GM12878 (cell line): ENCODE data around the gene SGMS1.

Experiments
- ATF2 ChIP-seq: IDR thresholded peaks from 2 replicates; pipeline ENCODE4 v1.6.1; 2012; ENCODE audit warnings: low read length, inconsistent platforms
- CHD2 ChIP-seq: IDR thresholded peaks from 2 replicates; pipeline ENCODE4 v1.6.1; 2011; ENCODE audit warnings: low read depth, low read length, improper control_type of control experiment, borderline replicate concordance
- TF ChIP-seq, protein P1 (sequence below), 3 experiments: IDR thresholded peaks in 2 of 3; conservative IDR thresholded peaks in 1 of 3; 2 replicates each; pipeline ENCODE4 v1.5.1; 2011; ENCODE audit warnings: low read depth in 3 of 3, low read length in 3 of 3, mild to moderate bottlenecking in 3 of 3, control low read depth in 2 of 3, moderate library complexity in 2 of 3, inconsistent platforms in 1 of 3, mixed read lengths in 1 of 3; ENCODE audit not compliant: control insufficient read depth in 2 of 3, insufficient read depth in 1 of 3; ENCODE audit errors: extremely low read depth in 1 of 3

DNA sequence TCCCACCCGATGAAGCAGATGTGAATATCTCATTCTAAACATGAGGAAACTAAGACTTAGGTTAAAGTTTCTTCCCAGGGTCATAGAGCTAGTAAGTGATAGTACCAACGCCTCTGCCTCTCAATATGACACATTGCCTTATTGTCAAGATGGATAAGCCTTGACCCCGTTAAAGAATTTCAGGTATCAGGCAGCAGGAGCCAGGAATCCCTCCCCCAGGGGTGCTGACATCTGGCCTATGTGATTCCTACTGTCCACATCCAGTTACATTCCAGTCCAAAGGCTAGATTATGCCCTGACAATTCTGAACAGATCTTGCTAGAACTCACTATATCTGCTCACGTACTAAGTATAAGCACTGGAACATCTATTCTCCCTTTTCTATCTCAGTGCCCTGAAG, 314.4 kb downstream of the SGMS1 start:
- TF ChIP-seq CHD2 (no peak), ATF2 (no peak)
- TF ChIP-seq, protein P1, sequence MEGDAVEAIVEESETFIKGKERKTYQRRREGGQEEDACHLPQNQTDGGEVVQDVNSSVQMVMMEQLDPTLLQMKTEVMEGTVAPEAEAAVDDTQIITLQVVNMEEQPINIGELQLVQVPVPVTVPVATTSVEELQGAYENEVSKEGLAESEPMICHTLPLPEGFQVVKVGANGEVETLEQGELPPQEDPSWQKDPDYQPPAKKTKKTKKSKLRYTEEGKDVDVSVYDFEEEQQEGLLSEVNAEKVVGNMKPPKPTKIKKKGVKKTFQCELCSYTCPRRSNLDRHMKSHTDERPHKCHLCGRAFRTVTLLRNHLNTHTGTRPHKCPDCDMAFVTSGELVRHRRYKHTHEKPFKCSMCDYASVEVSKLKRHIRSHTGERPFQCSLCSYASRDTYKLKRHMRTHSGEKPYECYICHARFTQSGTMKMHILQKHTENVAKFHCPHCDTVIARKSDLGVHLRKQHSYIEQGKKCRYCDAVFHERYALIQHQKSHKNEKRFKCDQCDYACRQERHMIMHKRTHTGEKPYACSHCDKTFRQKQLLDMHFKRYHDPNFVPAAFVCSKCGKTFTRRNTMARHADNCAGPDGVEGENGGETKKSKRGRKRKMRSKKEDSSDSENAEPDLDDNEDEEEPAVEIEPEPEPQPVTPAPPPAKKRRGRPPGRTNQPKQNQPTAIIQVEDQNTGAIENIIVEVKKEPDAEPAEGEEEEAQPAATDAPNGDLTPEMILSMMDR (IDR thresholded peaks at IDR 0.05 in 2 of 3, conservative IDR thresholded peaks at IDR 0.05 in 1 of 3; ENCODE audit: control insufficient read depth in 2 of 3, extremely low read depth in 1 of 3, insufficient read depth in 1 of 3, low read depth in 3 of 3, low read length in 3 of 3) = no peak
